SK-N-SH (cell line): ENCODE measurements around the gene DYNLRB1. TPM values are rescaled to one million over a fixed set of nuclear protein-coding genes. Genes with fewer than 3 reads are reported as not detected.
"Not testable (repeated sequence)": the region's sequence is repeated elsewhere in the genome, so short reads cannot be mapped to it uniquely, and the experiment has no call there.

Source experiments
- CTCF ChIA-PET: fragments of 300-600, 350-600 bp; formaldehyde crosslinking; extraction: SDS; loops from one replicate; lab custom pipeline; 2021; lab: Yijun Ruan, JAX
- POLR2A ChIA-PET: fragments of 350-600 bp; sonication (Branson Sonifier 250); formaldehyde crosslinking; extraction: SDS; loops from one replicate; lab custom pipeline; 2020; ENCODE audit warnings: antibody characterized with exemption, inconsistent platforms; lab: Yijun Ruan, JAX
- DNase-seq: peaks from one replicate; pipeline ENCODE4 v3.0.0; 2012
- H2AFZ ChIP-seq: fragments of 200-600 bp; sonication (generic); 2 replicates; pipeline ENCODE4 v1.8.1; 2016; ENCODE audit warnings: antibody characterized with exemption, mild to moderate bottlenecking, low read depth
- H3F3A ChIP-seq: fragments of 200-600 bp; sonication (generic); replicated peaks from 2 replicates; pipeline ENCODE3; 2016; ENCODE audit warnings: antibody characterized with exemption, mild to moderate bottlenecking; ENCODE audit not compliant: insufficient read depth
- H3K27ac ChIP-seq, 2 experiments: fragments of 200-500 bp in 1 of 2; fragments of 200-600 bp in 1 of 2; sonication (Bioruptor generic) in 1 of 2; sonication (generic), shearing (Covaris generic) in 1 of 2; 2 replicates each; pipeline versions ENCODE4 v1.5.1 to v1.6.1; 2014 to 2016; ENCODE audit warnings: low read depth in 2 of 2, inconsistent platforms in 1 of 2, low read length in 1 of 2, mild to moderate bottlenecking in 1 of 2, mixed read lengths in 1 of 2
- H3K27me3 ChIP-seq: fragments of 200-600 bp; sonication (generic), shearing (Covaris generic); 2 replicates; pipeline ENCODE4 v1.6.1; 2016; ENCODE audit warnings: mixed run types; ENCODE audit not compliant: insufficient read depth
- H3K36me3 ChIP-seq, 2 experiments: fragments of 200-500 bp in 1 of 2; fragments of 200-600 bp in 1 of 2; sonication (Bioruptor generic) in 1 of 2; sonication (generic) in 1 of 2; replicated peaks in 1 of 2; 2 replicates each; pipeline versions ENCODE3 to v1.5.1; 2014 to 2016; ENCODE audit warnings: low read length in 1 of 2, mild to moderate bottlenecking in 1 of 2; ENCODE audit not compliant: insufficient read depth in 2 of 2, control insufficient read depth in 1 of 2
- H3K4me1 ChIP-seq, 2 experiments: fragments of 200-500 bp in 1 of 2; fragments of 200-600 bp in 1 of 2; sonication (Bioruptor generic) in 1 of 2; sonication (generic), shearing (Covaris generic) in 1 of 2; 2 replicates each; pipeline versions ENCODE4 v1.5.1 to v1.6.1; 2014 to 2016; ENCODE audit warnings: low read depth in 1 of 2, low read length in 1 of 2, mixed run types in 1 of 2; ENCODE audit not compliant: insufficient read depth in 2 of 2, control insufficient read depth in 1 of 2
- H3K4me2 ChIP-seq: fragments of 200-600 bp; sonication (generic), shearing (Covaris generic); 2 replicates; pipeline ENCODE4 v1.6.1; 2017; ENCODE audit warnings: mixed run types
- H3K4me3 ChIP-seq, 2 experiments: fragments of 200-500 bp in 1 of 2; fragments of 200-600 bp in 1 of 2; sonication (Bioruptor generic) in 1 of 2; sonication (generic), shearing (Covaris generic) in 1 of 2; 2 replicates each; pipeline versions ENCODE4 v1.5.1 to v1.8.1; 2014 to 2016; ENCODE audit warnings: low read depth in 2 of 2, inconsistent platforms in 1 of 2, low read length in 1 of 2, mild to moderate bottlenecking in 1 of 2, mixed read lengths in 1 of 2, moderate library complexity in 1 of 2
- H3K79me2 ChIP-seq: fragments of 200-600 bp; sonication (generic); 2 replicates; pipeline ENCODE4 v1.8.1; 2017; ENCODE audit warnings: mild to moderate bottlenecking; ENCODE audit not compliant: insufficient read depth
- H3K9ac ChIP-seq: fragments of 200-600 bp; sonication (generic); 2 replicates; pipeline ENCODE4 v1.6.1; 2017; ENCODE audit warnings: mixed run types
- H3K9me2 ChIP-seq: fragments of 200-600 bp; sonication (generic); 2 replicates; pipeline ENCODE4 v1.6.1; 2017; ENCODE audit warnings: mixed run types
- H3K9me3 ChIP-seq: fragments of 200-600 bp; sonication (generic); 2 replicates; pipeline ENCODE4 v1.6.1; 2017; ENCODE audit warnings: mixed run types, mild to moderate bottlenecking, moderate library complexity
- H4K20me1 ChIP-seq: fragments of 200-600 bp; sonication (generic); 2 replicates; pipeline ENCODE4 v1.6.1; 2017; ENCODE audit warnings: mild to moderate bottlenecking, mixed run types; ENCODE audit not compliant: insufficient read depth
- CHD2 ChIP-seq: fragments of 150-350 bp; IDR thresholded peaks from 2 replicates; pipeline ENCODE4 v1.6.1; 2018; ENCODE audit warnings: low read length; ENCODE audit not compliant: partially characterized antibody
- EP300 ChIP-seq, 2 experiments: IDR thresholded peaks; 2 replicates each; pipeline versions ENCODE4 v1.4.0 to v1.6.1; 2012; ENCODE audit warnings: borderline replicate concordance in 1 of 2, low read depth in 1 of 2, low read length in 1 of 2
- JUND ChIP-seq: IDR thresholded peaks from 2 replicates; pipeline ENCODE4 v1.4.0; 2012
- MEF2A ChIP-seq: IDR thresholded peaks from 2 replicates; pipeline ENCODE4 v1.4.0; 2012; ENCODE audit warnings: low read depth, borderline replicate concordance
- MXI1 ChIP-seq: IDR thresholded peaks from 2 replicates; pipeline ENCODE4 v1.6.1; 2012; ENCODE audit warnings: mild to moderate bottlenecking, low read depth, low read length, improper control_type of control experiment
- TAF1 ChIP-seq: IDR thresholded peaks from 2 replicates; pipeline ENCODE4 v1.6.1; 2012; ENCODE audit warnings: low read depth, mild to moderate bottlenecking, low read length, moderate library complexity, borderline replicate concordance
- TEAD4 ChIP-seq: IDR thresholded peaks from 2 replicates; pipeline ENCODE4 v1.4.0; 2012; ENCODE audit warnings: mild to moderate bottlenecking, borderline replicate concordance; ENCODE audit not compliant: insufficient read depth
- WGBS: methylation state at CpG from one replicate; pipeline ENCODE4 v1.1.6; 2017; ENCODE audit warnings: low lambda C conversion rate; 5-methylcytosine and 5-hydroxymethylcytosine counted together
- polyA plus RNA-seq, 3 experiments: library from polyadenylated mRNA; depleted of rRNA; stranded (reverse); fragments of >200 nt; gene quantifications; 2 replicates each; pipeline ENCODE4 v1.2.3, GENCODE V29; 2012
- TF ChIP-seq, protein P1 (sequence below): IDR thresholded peaks from 2 replicates; pipeline ENCODE4; 2012

Gene DYNLRB1
- polyA plus RNA-seq, 1 of the 3 experiments (the other 2 are of a cell fraction), result 402 TPM

DNA sequence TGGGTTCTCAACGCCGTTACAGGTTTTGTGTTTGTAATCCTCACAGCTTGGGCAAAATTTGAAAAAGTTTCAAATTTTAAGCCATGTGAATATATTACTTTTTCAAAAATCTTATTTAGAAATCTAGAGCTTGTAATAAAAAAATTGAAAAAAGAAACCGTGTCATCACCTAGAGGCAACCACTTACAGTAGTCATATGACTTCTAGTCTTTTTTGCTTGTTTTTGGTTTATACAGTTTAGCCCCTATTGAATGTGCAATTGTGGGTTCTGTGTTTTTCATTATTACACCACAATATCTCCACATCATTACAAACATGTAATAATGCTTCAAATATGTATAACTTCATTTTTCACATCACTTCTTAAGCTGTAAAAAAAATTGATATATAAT lies 888 bp downstream of the DYNLRB1 start:
- POLR2A ChIA-PET, result interaction anchor here (0.6 to 1.6 kb wide), 3 partner anchors 17 to 154 kb away, joined by 3 to 14 read pairs (median 6); partner anchors contain the start of gene ITCH
- WGBS, result 3% methylated on average over 3 of the region's 3 CpGs

GRCh38 chr20:34518863-34519262 lies 2.6 kb downstream of the DYNLRB1 start:
- H3K4me1 ChIP-seq, H3K9ac ChIP-seq, H3K9me3 ChIP-seq, H3K4me3 ChIP-seq, H3K4me2 ChIP-seq, POLR2A ChIA-PET, H3K9me2 ChIP-seq, DNase-seq, H3K27me3 ChIP-seq, H2AFZ ChIP-seq, H3K27ac ChIP-seq: not testable (repeated sequence)
- CTCF ChIA-PET, result interaction anchor here (0.7 to 6.3 kb wide), 4 partner anchors 18 to 328 kb away, joined by 3 to 69 read pairs (median 8); no protein-coding TSS in a partner anchor
- Histone ChIP-seq H3K36me3 (peaks cover 7 to 24% of the 10 kb centered on the region in 2 experiments), H3F3A (peaks cover 26% of the 10 kb centered on the region), H3K79me2 (peaks cover 74% of the 10 kb centered on the region), H4K20me1 (peaks cover 51% of the 10 kb centered on the region)
- WGBS, result 92% methylated on average over 7 of the region's 7 CpGs

More for the DNA sequence above, 888 bp downstream of the DYNLRB1 start:
- DNase-seq, result no peak
- CTCF ChIA-PET, result interaction anchor here (0.9 to 6.3 kb wide), 8 partner anchors 22 to 331 kb away, joined by 3 to 69 read pairs (median 4); partner anchors contain the start of gene TP53INP2
- H3K4me3 ChIP-seq, result peak overlapping the region; percentile 73 to 92
- H3K4me2 ChIP-seq, result peak overlapping the region; percentile 93
- H3K36me3 ChIP-seq, result peaks cover 17 to 29% of the 10 kb centered on the region in 2 experiments
- no peaks in the 10 kb centered on the region for H3K9me3 ChIP-seq
- H3K9ac ChIP-seq, result peak overlapping the region; percentile 92
- peaks cover 18% of the 10 kb centered on the region for H3F3A ChIP-seq
- peaks cover 34% of the 10 kb centered on the region for H4K20me1 ChIP-seq
- H3K9me2 ChIP-seq, result no peaks in the 10 kb centered on the region
- TF ChIP-seq EP300 (IDR thresholded peaks at IDR 0.05; ENCODE audit: borderline replicate concordance in 1 of 2, low read depth in 1 of 2, low read length in 1 of 2), result no peak
- no peak for TF ChIP-seq CHD2
- no peak for TF ChIP-seq MXI1
- no peak for TF ChIP-seq TEAD4
- TF ChIP-seq, protein P1, sequence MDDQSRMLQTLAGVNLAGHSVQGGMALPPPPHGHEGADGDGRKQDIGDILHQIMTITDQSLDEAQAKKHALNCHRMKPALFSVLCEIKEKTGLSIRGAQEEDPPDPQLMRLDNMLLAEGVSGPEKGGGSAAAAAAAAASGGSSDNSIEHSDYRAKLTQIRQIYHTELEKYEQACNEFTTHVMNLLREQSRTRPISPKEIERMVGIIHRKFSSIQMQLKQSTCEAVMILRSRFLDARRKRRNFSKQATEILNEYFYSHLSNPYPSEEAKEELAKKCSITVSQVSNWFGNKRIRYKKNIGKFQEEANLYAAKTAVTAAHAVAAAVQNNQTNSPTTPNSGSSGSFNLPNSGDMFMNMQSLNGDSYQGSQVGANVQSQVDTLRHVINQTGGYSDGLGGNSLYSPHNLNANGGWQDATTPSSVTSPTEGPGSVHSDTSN, result no peak
- TF ChIP-seq MEF2A, result no peak
- no peak for TF ChIP-seq TAF1
- no peak for TF ChIP-seq JUND
- no peaks in the 10 kb centered on the region for H3K27me3 ChIP-seq
- H3K27ac ChIP-seq, result peak overlapping the region; percentile 92; a peak in 3 of 4 replicates
- peaks cover 56% of the 10 kb centered on the region for H3K79me2 ChIP-seq
- H3K4me1 ChIP-seq, result peaks cover 0 to 9% of the 10 kb centered on the region in 2 experiments; a peak in 2 of 4 replicates
- peak overlapping the region; percentile 80; the same call in 1 of the 2 replicates for H2AFZ ChIP-seq

GRCh38 chr20:34519841-34520240 lies 3.6 kb downstream of the DYNLRB1 start:
- peaks cover 7 to 24% of the 10 kb centered on the region in 2 experiments for H3K36me3 ChIP-seq
- H4K20me1 ChIP-seq, result peaks cover 61% of the 10 kb centered on the region
- peaks cover 29% of the 10 kb centered on the region for H3F3A ChIP-seq
- H2AFZ ChIP-seq, H3K4me3 ChIP-seq, H3K27ac ChIP-seq, H3K9me2 ChIP-seq, H3K4me1 ChIP-seq, H3K4me2 ChIP-seq, H3K9ac ChIP-seq, POLR2A ChIA-PET, H3K9me3 ChIP-seq, H3K27me3 ChIP-seq, DNase-seq: not testable (repeated sequence)
- WGBS, result 93% methylated on average over 10 of the region's 10 CpGs
- CTCF ChIA-PET, result interaction anchor here (2.1 to 6.3 kb wide), 2 partner anchors 17 to 207 kb away, joined by 5 to 69 read pairs; no protein-coding TSS in a partner anchor
- peaks cover 83% of the 10 kb centered on the region for H3K79me2 ChIP-seq
